Astrocyte of the spinal cord (primary cell): Measurements from ENCODE around the gene RENBP.

Experiments used
- DNase-seq: peaks from one replicate; pipeline ENCODE4 v3.0.0; 2011; ENCODE audit warnings: low read depth, low spot score
- H3K4me3 ChIP-seq: 2 replicates; pipeline ENCODE4 v1.5.1; 2011; ENCODE audit warnings: low read depth, mild to moderate bottlenecking, low read length, moderate library complexity
- in situ Hi-C: cut with HindIII; loops from 2 replicates; pipeline ENCODE4 v1.10.0; 2017; ENCODE audit warnings: low sequenced_read_pairs
- TF ChIP-seq, protein P1 (sequence below): IDR thresholded peaks from 2 replicates; pipeline ENCODE4 v1.5.1; 2012; ENCODE audit warnings: low read depth, mild to moderate bottlenecking, low read length, inconsistent platforms

RENBP gene

DNA sequence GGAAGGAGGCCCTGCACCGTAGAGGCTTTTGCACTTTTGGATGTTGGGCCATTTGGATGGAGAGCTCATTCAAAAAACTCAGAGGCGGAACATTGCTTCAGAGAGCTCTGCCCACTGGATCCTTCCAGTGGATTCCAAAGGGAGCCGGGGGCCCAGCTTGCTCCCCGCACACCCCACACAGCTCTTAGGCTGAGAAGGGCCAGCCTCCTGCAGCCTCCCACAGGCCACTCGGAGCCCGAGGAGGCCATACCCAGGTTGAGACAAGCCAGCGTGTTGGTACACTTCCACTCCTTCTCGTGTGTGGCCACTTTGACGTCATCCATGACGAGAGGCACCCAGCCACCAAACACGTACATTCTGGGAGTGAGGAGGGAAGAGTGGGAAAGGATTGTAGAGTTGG is 16.8 kb upstream of the RENBP start:
- DNase-seq, result no peak
- in situ Hi-C loops, result no loop called here
- TF ChIP-seq, protein P1, sequence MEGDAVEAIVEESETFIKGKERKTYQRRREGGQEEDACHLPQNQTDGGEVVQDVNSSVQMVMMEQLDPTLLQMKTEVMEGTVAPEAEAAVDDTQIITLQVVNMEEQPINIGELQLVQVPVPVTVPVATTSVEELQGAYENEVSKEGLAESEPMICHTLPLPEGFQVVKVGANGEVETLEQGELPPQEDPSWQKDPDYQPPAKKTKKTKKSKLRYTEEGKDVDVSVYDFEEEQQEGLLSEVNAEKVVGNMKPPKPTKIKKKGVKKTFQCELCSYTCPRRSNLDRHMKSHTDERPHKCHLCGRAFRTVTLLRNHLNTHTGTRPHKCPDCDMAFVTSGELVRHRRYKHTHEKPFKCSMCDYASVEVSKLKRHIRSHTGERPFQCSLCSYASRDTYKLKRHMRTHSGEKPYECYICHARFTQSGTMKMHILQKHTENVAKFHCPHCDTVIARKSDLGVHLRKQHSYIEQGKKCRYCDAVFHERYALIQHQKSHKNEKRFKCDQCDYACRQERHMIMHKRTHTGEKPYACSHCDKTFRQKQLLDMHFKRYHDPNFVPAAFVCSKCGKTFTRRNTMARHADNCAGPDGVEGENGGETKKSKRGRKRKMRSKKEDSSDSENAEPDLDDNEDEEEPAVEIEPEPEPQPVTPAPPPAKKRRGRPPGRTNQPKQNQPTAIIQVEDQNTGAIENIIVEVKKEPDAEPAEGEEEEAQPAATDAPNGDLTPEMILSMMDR, result no peak
- H3K4me3 ChIP-seq, result no peak overlapping the region

DNA sequence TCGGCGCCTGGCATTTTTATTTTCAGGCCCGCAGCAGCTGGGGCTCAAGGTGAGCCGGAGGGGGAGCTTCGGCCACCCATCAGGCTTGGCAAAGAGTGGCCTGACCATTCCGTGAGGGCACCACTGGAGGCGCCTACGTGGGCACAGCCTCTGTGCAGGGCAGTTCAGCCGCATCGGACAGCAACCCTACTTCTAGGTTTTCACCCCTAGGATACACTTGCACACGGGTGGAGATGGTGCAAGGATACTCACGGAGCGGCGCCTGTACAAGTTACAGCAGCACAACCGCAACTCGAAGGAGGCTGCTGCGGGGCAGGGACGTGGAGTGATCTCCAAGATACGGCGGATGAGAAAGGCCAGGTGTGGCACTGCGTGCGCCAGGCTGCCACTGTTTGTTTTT is 16.3 kb upstream of the RENBP start:
- in situ Hi-C loops, result no loop called here
- H3K4me3 ChIP-seq, result no peak overlapping the region
- DNase-seq, result no peak
- TF ChIP-seq, protein P1, result no peak

DNA sequence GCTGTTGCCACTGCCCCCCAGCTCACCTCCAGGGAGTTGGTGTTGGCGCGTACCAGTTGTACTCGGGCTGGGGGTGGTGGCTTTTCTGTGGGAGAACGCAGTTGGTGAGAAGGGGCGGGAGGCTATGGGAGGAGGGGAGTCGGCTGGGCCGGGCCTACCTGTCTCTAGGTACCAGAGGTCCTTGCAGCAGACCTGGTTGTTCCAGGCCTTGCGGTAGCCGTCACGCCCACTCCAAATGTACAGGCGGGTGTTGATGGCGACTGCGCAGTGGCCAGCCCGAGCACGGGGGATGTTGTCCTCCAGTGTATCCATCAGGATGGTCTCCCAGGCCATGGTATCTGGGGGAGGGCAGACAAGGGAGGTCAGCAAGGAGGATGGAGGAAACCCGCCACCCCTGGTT is 15.6 kb upstream of the RENBP start:
- TF ChIP-seq, protein P1, result no peak
- in situ Hi-C loops, result no loop called here
- no peak for DNase-seq
- H3K4me3 ChIP-seq, result no peak overlapping the region

DNA sequence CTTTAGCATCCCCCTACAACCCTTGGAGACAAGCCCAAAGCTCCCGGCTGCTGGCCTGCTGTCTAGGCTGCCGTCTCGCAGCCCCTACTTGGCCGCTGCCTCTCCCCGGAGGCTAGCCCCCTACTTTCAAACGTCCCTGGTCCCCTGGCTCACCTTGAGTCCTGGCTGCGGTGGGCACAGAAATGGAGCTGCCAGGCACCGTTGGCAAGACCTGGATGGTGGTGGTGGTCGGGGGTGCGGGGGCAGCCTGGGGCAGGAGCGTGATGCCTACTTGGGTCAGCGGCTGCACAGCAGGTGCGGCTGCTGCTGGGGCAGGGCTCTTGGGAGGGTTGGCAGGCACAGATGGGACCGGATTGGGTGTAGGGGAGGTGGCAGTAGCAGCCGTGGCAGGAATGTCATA is 15.2 kb upstream of the RENBP start:
- in situ Hi-C loops, result no loop called here
- DNase-seq, result no peak
- TF ChIP-seq, protein P1, result no peak

DNA sequence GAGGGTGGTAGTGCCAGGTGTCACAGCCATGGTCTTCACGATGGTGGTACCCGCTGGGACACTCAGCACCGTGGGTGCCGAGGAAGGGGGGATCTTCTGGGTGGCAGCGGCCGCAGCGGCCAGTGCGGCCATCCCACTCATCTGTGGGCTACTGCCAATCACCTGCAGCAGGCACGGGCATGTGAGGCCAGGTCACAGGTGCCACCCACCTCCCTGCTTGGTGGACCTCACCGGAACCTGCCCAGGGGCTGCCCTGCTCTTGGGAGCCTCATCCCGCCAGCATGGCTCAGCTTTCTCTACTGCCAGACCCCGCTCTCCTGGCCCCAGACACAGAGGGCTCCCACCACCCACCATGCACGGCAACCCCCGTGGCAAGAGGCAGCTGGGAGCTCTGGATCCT is 14.2 kb upstream of the RENBP start:
- in situ Hi-C loops, result no loop called here

More for the DNA sequence above, 15.2 kb upstream of the RENBP start:
- H3K4me3 ChIP-seq, result no peak overlapping the region

DNA sequence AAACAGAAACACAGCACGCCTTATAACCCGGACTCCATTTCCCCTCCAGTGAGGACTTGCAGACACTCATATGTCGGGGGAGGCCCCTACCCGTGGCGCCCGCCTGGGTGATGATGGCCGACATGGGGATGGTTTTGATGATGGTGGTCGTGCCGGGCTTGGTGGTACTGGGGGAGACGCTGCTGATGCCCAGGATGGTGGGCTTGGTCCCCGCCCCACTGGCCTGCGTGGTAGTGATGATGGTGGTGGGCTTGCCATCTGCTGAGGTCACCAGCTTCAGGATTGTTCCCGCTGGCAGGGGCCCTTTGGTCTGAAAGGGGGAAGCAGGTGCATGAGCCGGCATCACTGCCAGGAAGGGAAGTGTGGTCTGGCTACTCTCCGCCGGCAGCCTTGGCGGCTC is 12.8 kb upstream of the RENBP start:
- H3K4me3 ChIP-seq, result no peak overlapping the region
- no peak for DNase-seq
- TF ChIP-seq, protein P1, result no peak
- in situ Hi-C loops, result no loop called here

More for the DNA sequence above, 14.2 kb upstream of the RENBP start:
- no peak for DNase-seq
- TF ChIP-seq, protein P1, result no peak
- H3K4me3 ChIP-seq, result no peak overlapping the region
